Stimulated activated CD4-positive, alpha-beta T cell treated with anti-CD3 and anti-CD28 coated beads, Interleukin-12 subunit alpha, Interleukin-12 subunit beta, amount 100 ng/mL, for 4 hours (primary cell): ENCODE data around the gene CENPP.

ENCODE experiments used
- DNase-seq: peaks from one replicate; pipeline ENCODE4 v3.0.0-alpha.2; 2020

CENPP gene

GRCh38 chr9:92429836-92430235 lies 104.1 kb downstream of the CENPP start:
- DNase-seq: no peak

- DNase-seq: no peak
These were observed 106.6 kb downstream of the CENPP start for GRCh38 chr9:92432350-92432749.

- DNase-seq: no peak
These were observed 107.3 kb downstream of the CENPP start for GRCh38 chr9:92432972-92433548.

- DNase-seq: no peak
These were observed 109.5 kb downstream of the CENPP start for GRCh38 chr9:92435263-92435662.

GRCh38 chr9:92438900-92439526 lies 113.3 kb downstream of the CENPP start:
- no peak for DNase-seq

- no peak for DNase-seq
These were observed 114.4 kb downstream of the CENPP start for GRCh38 chr9:92439921-92440750.

GRCh38 chr9:92440751-92441046 lies 114.9 kb downstream of the CENPP start:
- no peak for DNase-seq

- no peak for DNase-seq
These were observed 119.1 kb downstream of the CENPP start for GRCh38 chr9:92444841-92445240.

- no peak for DNase-seq
These were observed 120.8 kb downstream of the CENPP start for GRCh38 chr9:92446536-92446935.

GRCh38 chr9:92455217-92455616 lies 129.5 kb downstream of the CENPP start:
- DNase-seq: no peak

- DNase-seq: no peak
These were observed 131.8 kb downstream of the CENPP start for GRCh38 chr9:92457576-92457975.

- DNase-seq: no peak
These were observed 137.6 kb downstream of the CENPP start for GRCh38 chr9:92463387-92463786.

GRCh38 chr9:92463984-92464383 lies 138.2 kb downstream of the CENPP start:
- DNase-seq: no peak

- no peak for DNase-seq
These were observed 141.3 kb downstream of the CENPP start for GRCh38 chr9:92467041-92467440.

GRCh38 chr9:92467511-92467910 lies 141.8 kb downstream of the CENPP start:
- no peak for DNase-seq

GRCh38 chr9:92468206-92468605 lies 142.5 kb downstream of the CENPP start:
- no peak for DNase-seq

- no peak for DNase-seq
These were observed 148.8 kb downstream of the CENPP start for GRCh38 chr9:92474587-92474986.

- no peak for DNase-seq
These were observed 151.2 kb downstream of the CENPP start for GRCh38 chr9:92476962-92477361.

- DNase-seq: no peak
These were observed 153.0 kb downstream of the CENPP start for GRCh38 chr9:92478783-92479182.

- DNase-seq: no peak
These were observed 153.6 kb downstream of the CENPP start for GRCh38 chr9:92479346-92479745.

GRCh38 chr9:92480291-92480771 lies 154.6 kb downstream of the CENPP start:
- DNase-seq: no peak

- DNase-seq: no peak
These were observed 155.4 kb downstream of the CENPP start for GRCh38 chr9:92480986-92481633.

GRCh38 chr9:92482329-92482728 lies 156.6 kb downstream of the CENPP start, which contains the start of gene ASPN:
ASPN (minus strand) TSS chr9:92482506.
- DNase-seq: no peak

- no peak for DNase-seq
These were observed 157.1 kb downstream of the CENPP start for GRCh38 chr9:92482805-92483204.
